Neural cell (in vitro differentiated cells): ENCODE results near the gene CKMT2. TPM values are rescaled to one million over a fixed set of nuclear protein-coding genes. Genes with fewer than 3 reads are reported as not detected.

Source experiments
- H2AFZ ChIP-seq: fragments of 200-600, 300-800 bp; sonication (generic), shearing (Covaris generic); 2 replicates; pipeline ENCODE4 v1.6.0; 2014; ENCODE audit warnings: low read depth, mild to moderate bottlenecking, antibody characterized with exemption, low read length, moderate library complexity
- H3F3A ChIP-seq: fragments of 200-600 bp; shearing (Covaris generic); 2 replicates; pipeline ENCODE4 v1.6.1; 2016; ENCODE audit warnings: mild to moderate bottlenecking, moderate library complexity, mixed read lengths, antibody characterized with exemption, low read length; ENCODE audit not compliant: insufficient read depth, poor library complexity, severe bottlenecking
- H3K27ac ChIP-seq: fragments of 200-600, 300-800 bp; sonication (generic), shearing (Covaris generic); 2 replicates; pipeline ENCODE4 v1.5.1; 2014; ENCODE audit warnings: mild to moderate bottlenecking, low read length, moderate library complexity
- H3K27me3 ChIP-seq: fragments of 300-800, 200-600 bp; sonication (generic), shearing (Covaris generic); 2 replicates; pipeline ENCODE4 v1.6.0; 2014; ENCODE audit warnings: mild to moderate bottlenecking, low read depth, low read length, moderate library complexity; ENCODE audit not compliant: insufficient read depth
- H3K36me3 ChIP-seq: fragments of 300-800, 200-600 bp; sonication (generic), shearing (Covaris generic); 2 replicates; pipeline ENCODE4 v1.5.1; 2014; ENCODE audit warnings: mild to moderate bottlenecking, antibody characterized with exemption, low read length, moderate library complexity; ENCODE audit not compliant: insufficient read depth
- H3K4me2 ChIP-seq: fragments of 300-800, 200-600 bp; sonication (generic), shearing (Covaris generic); 2 replicates; pipeline ENCODE4 v1.6.0; 2014; ENCODE audit warnings: mild to moderate bottlenecking, low read length
- H3K4me3 ChIP-seq: fragments of 300-800, 200-600 bp; sonication (generic), shearing (Covaris generic); 2 replicates; pipeline ENCODE4 v1.5.1; 2014; ENCODE audit warnings: mild to moderate bottlenecking, low read length, moderate library complexity
- H3K79me2 ChIP-seq: fragments of 200-600 bp; shearing (Covaris generic); replicated peaks from 2 replicates; pipeline ENCODE4 v1.6.0; 2014; ENCODE audit warnings: mild to moderate bottlenecking, low read length, moderate library complexity; ENCODE audit not compliant: insufficient read depth
- H3K9ac ChIP-seq: fragments of 300-800, 200-600 bp; sonication (generic), shearing (Covaris generic); 2 replicates; pipeline ENCODE4 v1.6.1; 2016; ENCODE audit warnings: mild to moderate bottlenecking, low read length, mixed read lengths
- H3K9me2 ChIP-seq: fragments of 200-600 bp; shearing (Covaris generic); 2 replicates; pipeline ENCODE4 v1.6.1; 2016; ENCODE audit warnings: mild to moderate bottlenecking, low read length, mixed read lengths; ENCODE audit not compliant: insufficient read depth
- H3K9me3 ChIP-seq: fragments of 200-600, 300-800 bp; sonication (generic), shearing (Covaris generic); 2 replicates; pipeline ENCODE4 v1.6.1; 2016; ENCODE audit warnings: mild to moderate bottlenecking, mixed run types, low read length, moderate library complexity, mixed read lengths
- H4K20me1 ChIP-seq: fragments of 200-600 bp; shearing (Covaris generic); 2 replicates; pipeline ENCODE4 v1.6.1; 2016; ENCODE audit warnings: mild to moderate bottlenecking, mixed run types; ENCODE audit not compliant: insufficient read depth
- CTCF ChIP-seq: fragments of 450-650 bp; IDR thresholded peaks from 2 replicates; pipeline ENCODE4 v1.5.1; 2014; ENCODE audit warnings: antibody characterized with exemption, mild to moderate bottlenecking, moderate library complexity; ENCODE audit not compliant: poor library complexity, severe bottlenecking
- EP300 ChIP-seq: fragments of 450-650 bp; conservative IDR thresholded peaks from 2 replicates; pipeline ENCODE4 v1.6.1; 2014; ENCODE audit warnings: antibody characterized with exemption, mild to moderate bottlenecking, moderate library complexity; ENCODE audit not compliant: poor library complexity, severe bottlenecking
- EZH2 ChIP-seq: fragments of 200-600, 300-800 bp; shearing (Covaris generic), sonication (generic); IDR thresholded peaks from 2 replicates; pipeline ENCODE4 v1.6.1; 2014; ENCODE audit warnings: antibody characterized with exemption, low read length, borderline replicate concordance, mild to moderate bottlenecking; ENCODE audit not compliant: insufficient read depth, poor library complexity, severe bottlenecking
- MXI1 ChIP-seq: fragments of 450-650 bp; conservative IDR thresholded peaks from 2 replicates; pipeline ENCODE4 v1.6.1; 2014; ENCODE audit warnings: antibody characterized with exemption, mild to moderate bottlenecking; ENCODE audit not compliant: poor library complexity, severe bottlenecking
- POLR2AphosphoS5 ChIP-seq: IDR thresholded peaks from 2 replicates; pipeline ENCODE4 v1.6.1; 2012
- RAD21 ChIP-seq: fragments of 450-650 bp; conservative IDR thresholded peaks from 2 replicates; pipeline ENCODE4 v1.6.1; 2014; ENCODE audit warnings: antibody characterized with exemption, mild to moderate bottlenecking, moderate library complexity
- REST ChIP-seq: IDR thresholded peaks from 2 replicates; pipeline ENCODE4 v1.6.1; 2012; ENCODE audit warnings: borderline replicate concordance
- SMC3 ChIP-seq: fragments of 450-650 bp; conservative IDR thresholded peaks from 2 replicates; pipeline ENCODE4 v1.6.1; 2014; ENCODE audit warnings: antibody characterized with exemption, mild to moderate bottlenecking, moderate library complexity; ENCODE audit not compliant: poor library complexity
- TAF1 ChIP-seq: IDR thresholded peaks from 2 replicates; pipeline ENCODE4 v1.6.1; 2012; ENCODE audit warnings: low read depth
- polyA plus RNA-seq: library from polyadenylated mRNA; depleted of rRNA; stranded (reverse); fragments of >200 nt; gene quantifications from 2 replicates; pipeline ENCODE4 v1.2.3, GENCODE V29; 2014

CKMT2 gene
- polyA plus RNA-seq, 1 donor from 2014 or later, result not detected

GRCh38 chr5:81305785-81306184 is 72.7 kb downstream of the CKMT2 start:
- no peaks in the 10 kb centered on the region for H3K27me3 ChIP-seq
- TF ChIP-seq EZH2 (no peak), EP300 (no peak)
- no peak overlapping the region for H3K4me2 ChIP-seq
- H3K9me3 ChIP-seq, result no peaks in the 10 kb centered on the region
- H3K27ac ChIP-seq, result no peak overlapping the region
- no peak overlapping the region for H3K9ac ChIP-seq
- no peaks in the 10 kb centered on the region for H4K20me1 ChIP-seq
- H3K9me2 ChIP-seq, result no peaks in the 10 kb centered on the region
- H3K4me3 ChIP-seq, result no peak overlapping the region
- peaks cover 3% of the 10 kb centered on the region for H3K36me3 ChIP-seq
- peaks cover 8% of the 10 kb centered on the region for H3K79me2 ChIP-seq
- no peaks in the 10 kb centered on the region for H3F3A ChIP-seq
- no peak overlapping the region for H2AFZ ChIP-seq

- Histone ChIP-seq H3K4me3 (no peak overlapping the region), H3K4me2 (no peak overlapping the region), H3K79me2 (peaks cover under 1% of the 10 kb centered on the region), H3F3A (no peaks in the 10 kb centered on the region), H2AFZ (no peak overlapping the region), H3K27ac (no peak overlapping the region), H3K9me3 (no peaks in the 10 kb centered on the region), H3K9me2 (no peaks in the 10 kb centered on the region), H3K9ac (no peak overlapping the region), H3K27me3 (no peaks in the 10 kb centered on the region), H4K20me1 (no peaks in the 10 kb centered on the region), H3K36me3 (peaks cover 3% of the 10 kb centered on the region)
- no peak for TF ChIP-seq REST
- no peak for TF ChIP-seq SMC3
- TF ChIP-seq POLR2AphosphoS5, result no peak
- no peak for TF ChIP-seq EP300
- TF ChIP-seq MXI1, result no peak
- no peak for TF ChIP-seq CTCF
- TF ChIP-seq EZH2, result no peak
- TF ChIP-seq RAD21, result no peak
- TF ChIP-seq TAF1, result no peak
These were observed 75.7 kb downstream of the CKMT2 start for GRCh38 chr5:81308836-81309235.
